Loucy (cell line): ENCODE results near the gene HCRTR2.

Experiments
- EZH2phosphoT487 ChIP-seq: fragments of 200-600 bp; IDR thresholded peaks from 2 replicates; pipeline ENCODE4 v1.6.1; 2018; ENCODE audit warnings: antibody characterized with exemption, mild to moderate bottlenecking, moderate library complexity, borderline replicate concordance
- TF ChIP-seq, protein P1 (sequence below): fragments of 200-600 bp; sonication (generic); conservative IDR thresholded peaks from 2 replicates; pipeline ENCODE4 v1.5.1; 2014; ENCODE audit warnings: mild to moderate bottlenecking, antibody characterized with exemption, low read length

DNA sequence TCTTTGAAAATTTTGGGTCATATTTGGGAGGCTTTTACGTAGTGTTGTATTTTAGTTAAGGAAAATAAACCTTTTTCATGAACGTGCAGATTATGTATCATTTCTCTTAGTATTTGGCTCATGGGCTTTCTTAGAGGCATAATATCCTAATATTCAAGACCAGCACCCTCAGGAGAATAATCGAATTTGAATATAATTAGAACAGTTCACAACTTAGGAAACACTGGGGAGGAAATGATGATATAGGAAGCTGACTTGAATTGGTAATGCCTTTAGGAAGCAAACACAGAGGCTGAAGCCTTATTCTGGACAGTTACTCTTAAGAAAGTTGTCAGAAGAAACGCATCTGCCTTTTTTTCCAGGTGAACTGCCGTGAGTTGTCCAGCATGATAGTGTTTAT is 152.9 kb downstream of the HCRTR2 start, which contains the start of gene GFRAL:
- TF ChIP-seq, protein P1, sequence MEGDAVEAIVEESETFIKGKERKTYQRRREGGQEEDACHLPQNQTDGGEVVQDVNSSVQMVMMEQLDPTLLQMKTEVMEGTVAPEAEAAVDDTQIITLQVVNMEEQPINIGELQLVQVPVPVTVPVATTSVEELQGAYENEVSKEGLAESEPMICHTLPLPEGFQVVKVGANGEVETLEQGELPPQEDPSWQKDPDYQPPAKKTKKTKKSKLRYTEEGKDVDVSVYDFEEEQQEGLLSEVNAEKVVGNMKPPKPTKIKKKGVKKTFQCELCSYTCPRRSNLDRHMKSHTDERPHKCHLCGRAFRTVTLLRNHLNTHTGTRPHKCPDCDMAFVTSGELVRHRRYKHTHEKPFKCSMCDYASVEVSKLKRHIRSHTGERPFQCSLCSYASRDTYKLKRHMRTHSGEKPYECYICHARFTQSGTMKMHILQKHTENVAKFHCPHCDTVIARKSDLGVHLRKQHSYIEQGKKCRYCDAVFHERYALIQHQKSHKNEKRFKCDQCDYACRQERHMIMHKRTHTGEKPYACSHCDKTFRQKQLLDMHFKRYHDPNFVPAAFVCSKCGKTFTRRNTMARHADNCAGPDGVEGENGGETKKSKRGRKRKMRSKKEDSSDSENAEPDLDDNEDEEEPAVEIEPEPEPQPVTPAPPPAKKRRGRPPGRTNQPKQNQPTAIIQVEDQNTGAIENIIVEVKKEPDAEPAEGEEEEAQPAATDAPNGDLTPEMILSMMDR: no peak
- TF ChIP-seq EZH2phosphoT487: no peak
